SK-N-MC (cell line): ENCODE data around the gene C4B.

Source experiments
- EZH2 ChIP-seq: fragments of 200-600 bp; sonication (generic); IDR thresholded peaks from one replicate; pipeline ENCODE4 v1.6.1; 2017; ENCODE audit warnings: antibody characterized with exemption
- FOXP2 ChIP-seq: optimal IDR thresholded peaks from 2 replicates; pipeline ENCODE3; 2011; ENCODE audit warnings: mild to moderate bottlenecking, moderate library complexity; ENCODE audit not compliant: insufficient read depth; ENCODE audit errors: extremely low read length, control extremely low read depth
- POLR2AphosphoS5 ChIP-seq: IDR thresholded peaks from 2 replicates; pipeline ENCODE4 v1.6.1; 2012; ENCODE audit warnings: mild to moderate bottlenecking, low read depth, low read length, borderline replicate concordance

DNA sequence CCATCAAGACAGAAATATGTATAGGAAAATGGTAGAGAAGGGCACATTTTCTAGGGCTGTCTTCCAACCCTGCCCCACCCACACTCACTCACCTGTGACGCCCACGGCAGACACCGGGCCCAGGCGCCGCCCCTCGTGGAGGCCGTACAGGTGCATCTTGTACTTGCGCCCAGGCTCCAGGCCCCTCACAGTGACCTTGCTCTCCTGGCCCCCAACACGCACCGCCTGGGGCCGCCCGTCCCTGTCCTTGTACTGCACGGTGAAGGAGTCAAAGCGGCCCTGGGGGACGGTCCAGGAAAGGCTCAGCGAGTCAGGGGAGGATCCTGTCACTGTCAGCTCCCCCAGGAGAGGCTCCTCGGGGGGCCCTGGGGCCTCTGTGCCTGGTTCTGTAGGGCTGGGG is 43.4 kb downstream of the C4B start:
- no peak for TF ChIP-seq POLR2AphosphoS5
- no peak for TF ChIP-seq EZH2
- TF ChIP-seq FOXP2, result no peak
